ENCODE data around the gene TEX36.
"Not testable (repeated sequence)": the region's sequence is repeated elsewhere in the genome, so short reads cannot be mapped to it uniquely, and the experiment has no call there.

TEX36 gene

GRCh38 chr10:125691160-125691981 is 8.4 kb upstream of the TEX36 start:
- no peak for DNase-seq

GRCh38 chr10:125689955-125690569 is 7.1 kb upstream of the TEX36 start:
- DNase-seq = no peak

GRCh38 chr10:125687507-125688185 is 4.7 kb upstream of the TEX36 start:
- DNase-seq = no peak

- no peak for DNase-seq
Observed at GRCh38 chr10:125684581-125684980, 1.6 kb upstream of the TEX36 start.

GRCh38 chr10:125683821-125684220 is 858 bp upstream of the TEX36 start:
- DNase-seq = no peak

GRCh38 chr10:125679436-125679835 is 3.5 kb downstream of the TEX36 start:
- DNase-seq = no peak

GRCh38 chr10:125672884-125673283 is 10.1 kb downstream of the TEX36 start:
- DNase-seq = no peak

- no peak for DNase-seq
Observed at GRCh38 chr10:125662584-125662983, 20.4 kb downstream of the TEX36 start.

GRCh38 chr10:125661941-125662515 is 20.9 kb downstream of the TEX36 start:
- no peak for DNase-seq

- DNase-seq = no peak
Observed at GRCh38 chr10:125661431-125661940, 21.5 kb downstream of the TEX36 start.

GRCh38 chr10:125659071-125659470 is 23.9 kb downstream of the TEX36 start:
- no peak for DNase-seq

- no peak for DNase-seq
Observed at GRCh38 chr10:125656523-125656922, 26.4 kb downstream of the TEX36 start.

GRCh38 chr10:125653113-125653512 is 29.9 kb downstream of the TEX36 start:
- not testable (repeated sequence) for DNase-seq

GRCh38 chr10:125646311-125646710 is 36.7 kb downstream of the TEX36 start:
- DNase-seq = no peak

GRCh38 chr10:125641398-125641797 is 41.6 kb downstream of the TEX36 start:
- DNase-seq = no peak

GRCh38 chr10:125640653-125641052 is 42.3 kb downstream of the TEX36 start:
- DNase-seq = no peak

- DNase-seq = no peak
Observed at GRCh38 chr10:125639846-125640245, 43.1 kb downstream of the TEX36 start.

- DNase-seq = no peak
Observed at GRCh38 chr10:125638555-125638954, 44.4 kb downstream of the TEX36 start.

GRCh38 chr10:125637496-125637895 is 45.5 kb downstream of the TEX36 start:
- DNase-seq = no peak

GRCh38 chr10:125634606-125635005 is 48.4 kb downstream of the TEX36 start:
- no peak for DNase-seq

- no peak for DNase-seq
Observed at GRCh38 chr10:125633517-125633999, 49.4 kb downstream of the TEX36 start.

- DNase-seq = no peak
Observed at GRCh38 chr10:125631806-125632205, 51.2 kb downstream of the TEX36 start.

GRCh38 chr10:125629758-125630376 is 53.1 kb downstream of the TEX36 start:
- no peak for DNase-seq

Data from SIG-M5 (cell line).